Measurements from ENCODE around the gene BCKDK. TPM values are rescaled to one million over a fixed set of nuclear protein-coding genes. Genes with fewer than 3 reads are reported as not detected.

The BCKDK gene
- total RNA-seq, 4 donors from 2014 or later = 37.9 to 53.4 (median 45.6) TPM

- WGBS, 2 donors = 82 to 86% methylated on average over 8 of the region's 8 CpGs
- DNase-seq (ENCODE audit: low spot score in 2 of 2) = no peak
- no peak overlapping the region for H3K27ac ChIP-seq
- no peaks in the 10 kb centered on the region for H3K27me3 ChIP-seq
- TF ChIP-seq POLR2A (IDR thresholded peaks at IDR 0.05) = no peak
- no peak overlapping the region for H3K4me3 ChIP-seq
- H3K9me3 ChIP-seq = no peaks in the 10 kb centered on the region
- peaks cover 0 to 25% (median 0%) of the 10 kb centered on the region in 4 donors for H3K4me1 ChIP-seq
- H3K36me3 ChIP-seq = peaks cover 0 to 98% (median 0%) of the 10 kb centered on the region in 3 donors
These were observed 22.8 kb upstream of the BCKDK start for GRCh38 chr16:31085411-31085810.

- WGBS, 2 donors = 75 to 83% methylated on average over 14 to 18 of the region's 18 CpGs
- Histone ChIP-seq H3K9me3 (no peaks in the 10 kb centered on the region), H3K27me3 (no peaks in the 10 kb centered on the region), H3K36me3 (peaks cover 0 to 98% (median 0%) of the 10 kb centered on the region in 3 donors), H3K4me1 (peaks cover 0 to 19% (median 0%) of the 10 kb centered on the region in 4 donors), H3K27ac (no peak overlapping the region), H3K4me3 (no peak overlapping the region)
- no peak for DNase-seq (ENCODE audit: low spot score in 2 of 2)
- TF ChIP-seq POLR2A (IDR thresholded peaks at IDR 0.05) (no peak), EP300 (IDR thresholded peaks at IDR 0.05) (no peak), CTCF (IDR thresholded peaks at IDR 0.05) (no peak)
These were observed 22.1 kb upstream of the BCKDK start for GRCh38 chr16:31085873-31086628.

- Histone ChIP-seq H3K4me1 (peaks cover 0 to 14% (median 0%) of the 10 kb centered on the region in 4 donors), H3K27me3 (no peaks in the 10 kb centered on the region), H3K4me3 (no peak overlapping the region), H3K36me3 (peaks cover 0 to 98% (median 0%) of the 10 kb centered on the region in 3 donors), H3K27ac (no peak overlapping the region), H3K9me3 (no peaks in the 10 kb centered on the region)
- WGBS, 2 donors = 83 to 88% methylated on average over 6 of the region's 6 CpGs
- no peak for DNase-seq (ENCODE audit: low spot score in 2 of 2)
- TF ChIP-seq CTCF (IDR thresholded peaks at IDR 0.05) = no peak
- no peak for TF ChIP-seq POLR2A (IDR thresholded peaks at IDR 0.05)
- TF ChIP-seq EP300 (IDR thresholded peaks at IDR 0.05) = no peak
These were observed 21.6 kb upstream of the BCKDK start for GRCh38 chr16:31086629-31086906.

GRCh38 chr16:31087481-31087880 is 20.7 kb upstream of the BCKDK start:
- Histone ChIP-seq H3K4me3 (no peak overlapping the region), H3K4me1 (peaks cover 0 to 6% (median 0%) of the 10 kb centered on the region in 4 donors), H3K27me3 (no peaks in the 10 kb centered on the region), H3K27ac (no peak overlapping the region), H3K9me3 (no peaks in the 10 kb centered on the region), H3K36me3 (peaks cover 0 to 93% (median 0%) of the 10 kb centered on the region in 3 donors)
- TF ChIP-seq CTCF (IDR thresholded peaks at IDR 0.05) (no peak), EP300 (IDR thresholded peaks at IDR 0.05) (no peak), POLR2A (IDR thresholded peaks at IDR 0.05) (no peak)
- 66 to 87% methylated on average over 7 to 8 of the region's 8 CpGs for WGBS, 2 donors
- DNase-seq (ENCODE audit: low spot score in 2 of 2) = no peak

GRCh38 chr16:31087971-31088370 is 20.2 kb upstream of the BCKDK start:
- WGBS, 2 donors = 69 to 74% methylated on average over 5 of the region's 5 CpGs
- Histone ChIP-seq H3K36me3 (peaks cover 0 to 88% (median 0%) of the 10 kb centered on the region in 3 donors), H3K4me1 (peaks cover 0 to 6% (median 2%) of the 10 kb centered on the region in 4 donors), H3K27me3 (no peaks in the 10 kb centered on the region), H3K4me3 (no peak overlapping the region), H3K27ac (no peak overlapping the region), H3K9me3 (no peaks in the 10 kb centered on the region)
- no peak for DNase-seq (ENCODE audit: low spot score in 2 of 2)
- no peak for TF ChIP-seq CTCF (IDR thresholded peaks at IDR 0.05)
- no peak for TF ChIP-seq POLR2A (IDR thresholded peaks at IDR 0.05)
- TF ChIP-seq EP300 (IDR thresholded peaks at IDR 0.05) = no peak

Measured in tibial nerve (tissue), 4 donors.